ENCODE measurements around the gene AKT2.

The AKT2 gene

GRCh38 chr19:40216013-40216776, 69.0 kb downstream of the AKT2 start:
- no peak for DNase-seq

GRCh38 chr19:40214936-40215335, 70.2 kb downstream of the AKT2 start:
- DNase-seq = no peak

GRCh38 chr19:40213882-40214570, 71.1 kb downstream of the AKT2 start:
- no peak for DNase-seq

- DNase-seq = no peak
These were observed 71.8 kb downstream of the AKT2 start for GRCh38 chr19:40213251-40213829.

- no peak for DNase-seq
These were observed 74.3 kb downstream of the AKT2 start for GRCh38 chr19:40210889-40211288.

GRCh38 chr19:40208602-40209001, 76.5 kb downstream of the AKT2 start:
- no peak for DNase-seq

GRCh38 chr19:40205760-40206159, 79.4 kb downstream of the AKT2 start:
- DNase-seq = no peak

GRCh38 chr19:40204381-40204780, 80.8 kb downstream of the AKT2 start:
- DNase-seq = no peak

GRCh38 chr19:40200341-40201099, 84.6 kb downstream of the AKT2 start:
- no peak for DNase-seq

- no peak for DNase-seq
These were observed 86.7 kb downstream of the AKT2 start for GRCh38 chr19:40198272-40198990.

GRCh38 chr19:40193587-40193849, 91.6 kb downstream of the AKT2 start:
- DNase-seq = no peak

- no peak for DNase-seq
These were observed 92.2 kb downstream of the AKT2 start for GRCh38 chr19:40192758-40193586.

GRCh38 chr19:40191836-40192646, 93.1 kb downstream of the AKT2 start:
- peak in 1 of 2 donors; percentile 21 for DNase-seq

- peak; percentile 74 to 78 for DNase-seq
These were observed 94.0 kb downstream of the AKT2 start, which contains the start of gene MAP3K10 for GRCh38 chr19:40190891-40191835. Gene MAP3K10 (plus strand): TSS chr19:40191426. CDS start chr19:40192032, 606 bp downstream.

GRCh38 chr19:40184273-40184672, 100.9 kb downstream of the AKT2 start:
- DNase-seq = no peak
